Measurements from ENCODE around the gene LMTK3.
A peak's percentile ranks its signal among the peaks of the same experiment; 100 is the strongest.

The LMTK3 gene

DNA sequence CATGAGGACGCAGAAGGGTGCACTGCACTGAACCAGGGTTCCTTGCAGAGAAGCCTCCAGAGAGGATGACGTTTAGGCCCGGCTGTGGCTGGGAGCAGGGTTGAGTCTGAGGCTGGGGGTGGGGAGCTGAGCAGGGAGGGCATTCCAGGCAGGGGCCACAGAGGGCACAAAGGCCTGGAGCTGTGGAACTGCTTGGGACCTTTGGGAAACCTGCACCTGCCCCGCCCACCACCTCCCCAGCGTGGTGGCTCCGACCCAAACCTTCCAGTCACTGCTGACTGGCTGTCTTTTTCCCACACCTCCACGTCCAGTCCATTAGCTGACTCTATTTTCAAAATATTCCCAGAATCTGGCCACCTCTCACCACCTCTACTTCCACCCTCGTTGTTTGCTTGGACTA lies 4.9 kb upstream of the LMTK3 start:
- H3K27ac ChIP-seq, result no peak overlapping the region
- TF ChIP-seq, protein P1, sequence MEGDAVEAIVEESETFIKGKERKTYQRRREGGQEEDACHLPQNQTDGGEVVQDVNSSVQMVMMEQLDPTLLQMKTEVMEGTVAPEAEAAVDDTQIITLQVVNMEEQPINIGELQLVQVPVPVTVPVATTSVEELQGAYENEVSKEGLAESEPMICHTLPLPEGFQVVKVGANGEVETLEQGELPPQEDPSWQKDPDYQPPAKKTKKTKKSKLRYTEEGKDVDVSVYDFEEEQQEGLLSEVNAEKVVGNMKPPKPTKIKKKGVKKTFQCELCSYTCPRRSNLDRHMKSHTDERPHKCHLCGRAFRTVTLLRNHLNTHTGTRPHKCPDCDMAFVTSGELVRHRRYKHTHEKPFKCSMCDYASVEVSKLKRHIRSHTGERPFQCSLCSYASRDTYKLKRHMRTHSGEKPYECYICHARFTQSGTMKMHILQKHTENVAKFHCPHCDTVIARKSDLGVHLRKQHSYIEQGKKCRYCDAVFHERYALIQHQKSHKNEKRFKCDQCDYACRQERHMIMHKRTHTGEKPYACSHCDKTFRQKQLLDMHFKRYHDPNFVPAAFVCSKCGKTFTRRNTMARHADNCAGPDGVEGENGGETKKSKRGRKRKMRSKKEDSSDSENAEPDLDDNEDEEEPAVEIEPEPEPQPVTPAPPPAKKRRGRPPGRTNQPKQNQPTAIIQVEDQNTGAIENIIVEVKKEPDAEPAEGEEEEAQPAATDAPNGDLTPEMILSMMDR (conservative IDR thresholded peaks at IDR 0.05), result no peak
- no peak for TF ChIP-seq ZFX (IDR thresholded peaks at IDR 0.05)

DNA sequence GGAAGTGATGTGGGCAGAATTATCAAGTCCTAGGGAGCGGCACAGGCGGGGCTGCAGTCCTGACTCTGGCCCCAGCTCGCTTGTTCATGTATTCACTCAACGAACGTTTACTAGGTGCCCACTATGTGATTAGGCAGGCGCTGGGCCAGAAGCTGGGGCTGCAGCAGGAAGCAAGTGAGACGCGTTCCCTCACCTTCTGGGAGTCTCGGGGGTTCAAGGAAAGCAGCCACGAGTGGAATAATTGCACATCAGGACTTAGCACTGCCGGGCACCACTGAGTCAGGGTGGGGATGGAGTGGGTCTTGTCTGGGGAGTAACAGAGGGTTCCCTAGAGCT lies 2.5 kb upstream of the LMTK3 start:
- TF ChIP-seq ZFX (IDR thresholded peaks at IDR 0.05), result no peak
- H3K27ac ChIP-seq, result no peak overlapping the region

DNA sequence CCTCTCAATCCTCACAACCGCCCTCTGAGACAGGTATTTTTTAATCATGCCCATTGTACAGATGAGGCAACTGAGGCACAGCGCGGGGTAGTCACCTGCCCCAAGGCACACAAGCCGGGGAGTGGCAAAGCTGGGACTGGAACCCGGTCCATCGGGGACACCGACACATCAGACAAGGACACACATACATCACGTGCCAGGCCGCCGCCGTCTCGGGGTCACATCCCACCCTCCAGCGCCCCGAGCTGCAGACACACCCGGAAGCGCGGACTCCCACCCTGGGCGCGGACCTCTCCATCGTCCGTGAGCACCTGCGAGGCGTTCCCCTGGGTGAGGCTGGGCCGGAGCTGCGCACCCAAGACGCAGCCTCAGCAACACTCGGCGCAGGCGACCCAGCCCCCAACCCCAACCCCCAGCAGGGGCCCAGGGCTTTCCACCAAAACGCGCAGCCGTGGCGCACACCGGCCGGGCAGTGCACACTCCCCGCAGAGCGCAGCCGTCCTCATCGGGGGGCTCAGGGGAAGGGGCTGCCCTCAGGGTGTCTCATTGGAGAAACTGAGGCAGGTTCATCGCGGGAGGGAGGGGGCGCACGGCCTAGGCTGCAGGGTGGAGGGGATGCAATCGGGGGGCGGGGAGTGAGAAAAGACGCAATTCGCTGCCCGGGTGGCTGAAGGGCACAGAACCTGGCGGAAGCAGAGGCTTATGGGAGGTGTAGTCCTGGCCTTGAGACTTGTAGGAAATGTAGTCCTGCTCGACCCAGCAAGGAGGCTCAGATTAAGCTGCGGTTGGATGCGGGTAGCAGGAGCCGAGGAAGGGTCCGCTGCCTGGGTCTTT lies 1.9 kb upstream of the LMTK3 start:
- H3K27ac ChIP-seq, result peak overlapping the region; percentile 26; the same call in 1 of the 2 replicates
- TF ChIP-seq, protein P1 (conservative IDR thresholded peaks at IDR 0.05), result no peak
- TF ChIP-seq ZFX (IDR thresholded peaks at IDR 0.05), result no peak

DNA sequence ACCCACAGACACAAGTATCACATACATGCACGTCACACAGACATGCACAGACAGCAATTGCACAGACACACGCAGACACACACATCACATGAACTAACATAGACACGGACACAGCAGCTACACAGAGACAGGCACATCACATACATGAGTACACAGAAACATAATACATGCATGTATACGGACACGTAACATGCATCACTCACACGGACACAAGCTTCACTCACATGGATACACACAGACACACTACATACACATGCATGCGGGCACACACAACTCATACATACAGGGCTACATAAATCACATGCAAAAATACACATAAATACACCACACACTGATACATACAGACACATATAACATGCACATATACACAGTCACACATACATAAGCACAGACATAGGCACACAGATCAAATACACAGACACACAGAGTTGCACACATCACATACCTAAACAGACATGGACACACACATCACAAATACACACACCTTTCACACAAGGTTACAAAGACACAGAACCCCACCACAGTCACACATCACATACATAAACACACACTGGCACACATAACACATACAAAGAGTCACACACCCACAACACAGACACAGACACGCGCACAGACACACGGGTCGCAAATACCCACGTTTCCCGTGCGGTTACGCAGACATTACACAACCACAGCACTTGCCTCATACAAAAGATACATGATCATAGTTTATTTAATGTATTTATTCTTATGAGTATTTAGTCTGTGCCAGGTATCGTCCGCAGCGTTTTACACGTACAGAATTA lies 1.1 kb upstream of the LMTK3 start:
- H3K27ac ChIP-seq, result no peak overlapping the region

DNA sequence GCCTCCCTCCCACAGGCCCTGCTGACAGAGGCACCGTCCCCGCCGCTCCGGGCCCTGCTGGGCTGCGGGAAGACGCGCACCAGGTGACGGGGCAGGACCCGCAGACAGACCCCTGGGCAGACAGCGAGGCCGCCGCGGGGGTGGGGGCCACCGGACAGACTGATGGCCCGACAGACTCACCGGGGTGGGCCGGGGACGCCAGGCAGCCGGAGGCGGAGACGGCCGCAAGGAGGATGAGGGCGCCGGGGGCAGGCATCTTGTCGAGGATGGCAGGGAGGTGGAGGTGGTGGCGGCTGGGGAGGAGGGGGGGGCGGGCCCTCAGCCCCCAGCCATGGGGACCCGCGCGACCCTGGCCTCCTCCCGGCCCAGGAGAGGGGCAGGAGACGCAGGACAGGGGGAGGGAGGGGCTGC lies 309 bp downstream of the LMTK3 start:
- no peak for TF ChIP-seq ZFX (IDR thresholded peaks at IDR 0.05)
- TF ChIP-seq, protein P1 (conservative IDR thresholded peaks at IDR 0.05), result no peak
- H3K27ac ChIP-seq, result no peak overlapping the region

More for the DNA sequence above, 1.1 kb upstream of the LMTK3 start:
- TF ChIP-seq, protein P1 (conservative IDR thresholded peaks at IDR 0.05), result no peak
- TF ChIP-seq ZFX (IDR thresholded peaks at IDR 0.05), result no peak

DNA sequence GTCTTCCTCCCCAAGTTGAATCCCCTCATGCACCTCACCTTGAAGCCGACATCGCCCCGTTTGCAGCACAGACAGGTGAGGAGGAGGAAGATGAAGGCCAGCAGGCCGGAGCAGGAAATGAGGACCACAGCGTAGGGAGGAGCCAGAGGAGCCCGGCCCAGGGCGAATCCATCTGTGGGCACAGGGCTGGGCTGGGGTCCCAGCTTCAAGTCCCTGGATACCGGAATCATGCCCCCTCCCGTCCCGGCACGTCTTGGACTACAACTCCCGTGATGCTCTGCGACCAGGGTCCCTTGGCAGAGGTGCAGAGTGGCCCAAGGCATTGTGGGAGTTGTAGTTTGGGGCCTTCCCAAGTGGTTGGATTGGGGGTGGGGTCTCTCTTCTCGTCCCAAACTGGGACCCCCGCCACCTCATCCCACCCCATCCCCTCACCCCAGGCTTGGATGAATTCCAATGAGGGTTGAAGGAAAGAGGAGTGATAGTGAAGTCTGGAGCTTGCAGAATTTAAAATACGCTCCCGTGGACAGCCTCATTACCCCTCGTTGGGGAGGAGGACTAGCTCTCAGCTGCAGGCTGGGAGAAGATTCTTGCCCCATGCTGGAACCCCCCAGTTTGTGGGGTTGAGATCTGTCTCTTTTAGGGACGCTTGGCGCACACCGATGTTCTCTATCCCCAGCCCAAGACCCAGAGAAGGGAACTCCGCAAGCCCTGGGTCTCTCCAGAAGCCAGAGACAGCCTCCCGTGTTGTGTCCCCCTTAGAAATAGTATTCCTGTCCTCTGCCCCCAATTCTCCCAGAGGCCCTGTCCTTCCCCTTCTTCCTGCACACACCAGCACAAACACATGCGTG lies 990 bp downstream of the LMTK3 start:
- H3K27ac ChIP-seq, result no peak overlapping the region
- TF ChIP-seq ZFX (IDR thresholded peaks at IDR 0.05), result no peak
- TF ChIP-seq, protein P1 (conservative IDR thresholded peaks at IDR 0.05), result no peak

DNA sequence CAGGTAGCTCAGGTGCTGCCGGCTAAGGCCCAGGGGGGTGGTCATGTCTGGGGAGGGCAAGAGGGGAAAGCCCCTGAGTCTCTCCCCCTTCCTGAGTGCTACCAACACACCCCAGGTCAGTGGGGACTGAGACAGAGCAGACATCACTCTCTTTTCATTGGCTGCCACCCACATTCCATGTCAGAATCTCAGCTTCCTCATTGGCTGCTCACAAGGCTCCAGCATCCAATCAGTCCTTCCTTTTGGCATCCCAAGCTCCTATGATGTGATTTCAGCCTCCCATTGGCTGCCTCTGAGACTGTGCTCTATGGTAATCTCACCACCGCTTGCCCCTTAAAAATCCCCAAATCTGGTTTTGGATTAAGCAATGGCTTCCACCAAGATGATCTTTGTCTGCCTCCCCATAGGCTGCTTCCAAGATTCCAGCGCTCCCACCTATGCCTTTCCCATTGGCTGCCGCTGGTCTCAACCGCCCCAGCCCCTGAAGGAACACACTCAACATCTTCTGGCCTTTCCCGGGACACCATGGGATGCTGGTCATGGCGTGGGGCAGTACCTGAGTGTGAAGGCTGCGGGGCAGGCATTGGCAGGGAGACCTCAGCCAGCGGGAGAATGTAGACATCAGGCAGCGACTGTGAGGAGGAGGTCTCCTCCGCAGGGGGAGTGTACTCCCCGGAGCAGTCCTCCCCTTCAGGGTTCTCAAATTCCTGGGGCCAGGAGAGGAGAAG lies 2.0 kb downstream of the LMTK3 start:
- TF ChIP-seq, protein P1 (conservative IDR thresholded peaks at IDR 0.05), result no peak
- TF ChIP-seq ZFX (IDR thresholded peaks at IDR 0.05), result no peak
- H3K27ac ChIP-seq, result no peak overlapping the region

Data from C4-2B (cell line).